Sigmoid colon (tissue), 7 donors: Measurements from ENCODE around the gene CLEC4G. TPM values are rescaled to one million over a fixed set of nuclear protein-coding genes. Genes with fewer than 3 reads are reported as not detected.

Source experiments
- DNase-seq: peaks from one replicate; pipeline ENCODE4 v3.0.0-alpha.2; 2019
- H3K27ac ChIP-seq, 4 donors: fragments of 200-600 bp; sonication (generic); one replicate each; pipeline ENCODE4 v1.5.1; 2016 to 2019; ENCODE audit warnings: mild to moderate bottlenecking in 1 of 4
- H3K27me3 ChIP-seq, 3 donors: fragments of 200-600 bp; sonication (generic); one replicate each; pipeline ENCODE4 v1.5.1; 2019; ENCODE audit warnings: mild to moderate bottlenecking in 1 of 3
- H3K36me3 ChIP-seq, 4 donors: fragments of 200-600 bp; sonication (generic); one replicate each; pipeline ENCODE4 v1.5.1; 2016 to 2019
- H3K4me1 ChIP-seq, 4 donors: fragments of 200-600 bp; sonication (generic); one replicate each; pipeline ENCODE4 v1.5.1; 2017 to 2019
- H3K4me3 ChIP-seq, 4 donors: fragments of 200-600 bp; sonication (generic); one replicate each; pipeline ENCODE4 v1.5.1; 2017 to 2019; ENCODE audit warnings: mild to moderate bottlenecking in 2 of 4, moderate library complexity in 1 of 4
- H3K9me3 ChIP-seq, 4 donors: fragments of 200-600 bp in 3 of 4; sonication (generic) in 3 of 4; one replicate each; pipeline versions ENCODE4 v1.5.1 to v1.6.1; 2013 to 2019
- CTCF ChIP-seq, 4 experiments: fragments of 450-650 bp in 3 of 4; fragments of 200-600 bp in 1 of 4; IDR thresholded peaks; one replicate each; pipeline ENCODE4 v1.5.1; 2016 to 2019; ENCODE audit warnings: antibody characterized with exemption in 4 of 4, mild to moderate bottlenecking in 3 of 4, moderate library complexity in 2 of 4
- EP300 ChIP-seq, 4 donors: sonication (generic); formaldehyde crosslinking; IDR thresholded peaks; one replicate each; pipeline ENCODE4 v1.6.1; 2017; ENCODE audit warnings: antibody characterized with exemption in 4 of 4
- POLR2A ChIP-seq, 2 donors: fragments of 450-650 bp; IDR thresholded peaks; one replicate each; pipeline ENCODE4 v1.6.1; 2016; ENCODE audit warnings: antibody characterized with exemption in 2 of 2, mild to moderate bottlenecking in 2 of 2, moderate library complexity in 2 of 2
- POLR2AphosphoS5 ChIP-seq, 4 donors: sonication (generic); formaldehyde crosslinking; IDR thresholded peaks; one replicate each; pipeline ENCODE4 v1.6.1; 2017; ENCODE audit warnings: antibody characterized with exemption in 4 of 4
- WGBS, 2 donors: extraction: QIAGEN DNeasy Blood & Tissue Kit; methylation state at CpG; one replicate each; pipeline ENCODE4 v1.1.7; 2013; 5-methylcytosine and 5-hydroxymethylcytosine counted together
- intact Hi-C: fragments of 100-400 bp; cut with DNase I; formaldehyde crosslinking; loops from one replicate; pipeline ENCODE4 v1.15.1; 2023
- polyA plus RNA-seq, 3 donors: library from polyadenylated mRNA; stranded (reverse); fragments of 200-250 nt; gene quantifications; one replicate each; pipeline ENCODE4 v1.2.3, GENCODE V29; 2013
- total RNA-seq, 4 donors: library from RNA; depleted of rRNA; stranded (reverse); fragments of >200 nt; gene quantifications; one replicate each; pipeline ENCODE4 v1.1.0, GENCODE V29; 2016
- donor health status: healthy with polysubstance abuse.
- donor health status: Bipolar disorder and iron deficiency.
- donor health status: healthy.

CLEC4G gene
- total and polyA plus RNA-seq, 7 donors, result 0.45 to 3.6 (median 2.2) TPM; not detected in 1

- peaks cover 5 to 64% (median 35%) of the 10 kb centered on the region in 3 donors for H3K27me3 ChIP-seq
- H3K4me1 ChIP-seq, result no peaks in the 10 kb centered on the region
- WGBS, 2 donors, result 54 to 57% methylated on average over 15 of the region's 15 CpGs
- H3K4me3 ChIP-seq, result no peak overlapping the region
- no peak for DNase-seq
- no peaks in the 10 kb centered on the region for H3K9me3 ChIP-seq
- H3K27ac ChIP-seq, result no peak overlapping the region
- intact Hi-C loops, result no loop called here
- TF ChIP-seq CTCF (IDR thresholded peaks at IDR 0.05) (no peak), EP300 (IDR thresholded peaks at IDR 0.05) (no peak), POLR2AphosphoS5 (IDR thresholded peaks at IDR 0.05) (no peak), POLR2A (IDR thresholded peaks at IDR 0.05) (no peak)
- H3K36me3 ChIP-seq, result no peaks in the 10 kb centered on the region
Observed at GRCh38 chr19:7699417-7700401, 32.2 kb downstream of the CLEC4G start.

- no peaks in the 10 kb centered on the region for H3K4me1 ChIP-seq
- H3K9me3 ChIP-seq, result no peaks in the 10 kb centered on the region
- intact Hi-C loops, result no loop called here
- no peak overlapping the region for H3K4me3 ChIP-seq
- H3K27ac ChIP-seq, result no peak overlapping the region
- no peaks in the 10 kb centered on the region for H3K36me3 ChIP-seq
- TF ChIP-seq POLR2A (IDR thresholded peaks at IDR 0.05), result no peak
- no peak for TF ChIP-seq CTCF (IDR thresholded peaks at IDR 0.05)
- TF ChIP-seq EP300 (IDR thresholded peaks at IDR 0.05), result no peak
- no peak for TF ChIP-seq POLR2AphosphoS5 (IDR thresholded peaks at IDR 0.05)
- peaks cover 5 to 58% (median 35%) of the 10 kb centered on the region in 3 donors for H3K27me3 ChIP-seq
- DNase-seq, result no peak
- 26 to 37% methylated on average over 2 of the region's 2 CpGs for WGBS, 2 donors
Observed at GRCh38 chr19:7699003-7699402, 32.9 kb downstream of the CLEC4G start.

GRCh38 chr19:7698583-7698982, 33.3 kb downstream of the CLEC4G start:
- DNase-seq, result no peak
- Histone ChIP-seq H3K27me3 (peaks cover 5 to 55% (median 35%) of the 10 kb centered on the region in 3 donors), H3K36me3 (no peaks in the 10 kb centered on the region), H3K4me3 (no peak overlapping the region), H3K9me3 (no peaks in the 10 kb centered on the region), H3K27ac (no peak overlapping the region), H3K4me1 (no peaks in the 10 kb centered on the region)
- intact Hi-C loops, result no loop called here
- TF ChIP-seq POLR2AphosphoS5 (IDR thresholded peaks at IDR 0.05) (no peak), CTCF (IDR thresholded peaks at IDR 0.05) (no peak), EP300 (IDR thresholded peaks at IDR 0.05) (no peak), POLR2A (IDR thresholded peaks at IDR 0.05) (no peak)
- 24 to 45% methylated on average over 11 of the region's 11 CpGs for WGBS, 2 donors

- H3K4me3 ChIP-seq, result no peak overlapping the region
- no peak overlapping the region for H3K27ac ChIP-seq
- intact Hi-C loops, result no loop called here
- TF ChIP-seq POLR2AphosphoS5 (IDR thresholded peaks at IDR 0.05), result no peak
- no peak for TF ChIP-seq CTCF (IDR thresholded peaks at IDR 0.05)
- no peak for TF ChIP-seq EP300 (IDR thresholded peaks at IDR 0.05)
- WGBS, 2 donors, result 75 to 85% methylated on average over 10 of the region's 10 CpGs
- no peaks in the 10 kb centered on the region for H3K9me3 ChIP-seq
- no peak for DNase-seq
- H3K27me3 ChIP-seq, result peaks cover 5 to 51% (median 35%) of the 10 kb centered on the region in 3 donors
- H3K4me1 ChIP-seq, result no peaks in the 10 kb centered on the region
- H3K36me3 ChIP-seq, result no peaks in the 10 kb centered on the region
Observed at GRCh38 chr19:7697721-7698287, 34.1 kb downstream of the CLEC4G start.
